Measurements from ENCODE around the gene MCEMP1.
A peak's percentile ranks its signal among the peaks of the same experiment; 100 is the strongest.

The MCEMP1 gene

GRCh38 chr19:7729211-7729610 is 52.3 kb downstream of the MCEMP1 start:
- DNase-seq (ENCODE audit: low spot score) = peak; percentile 21

All from D341Med (cell line).